ENCODE data around the gene AZIN2. TPM values are rescaled to one million over a fixed set of nuclear protein-coding genes. Genes with fewer than 3 reads are reported as not detected.

Gene AZIN2
- total and polyA plus RNA-seq, 10 donors: 1.4 to 8.3 (median 3.0) TPM

- DNase-seq: no peak
- H3K4me1 ChIP-seq: peaks cover 0 to 7% (median 0%) of the 10 kb centered on the region in 6 donors
- 67 to 94% (median 81%) methylated on average over 4 of the region's 4 CpGs for WGBS, 5 donors
- no peak overlapping the region for H3K27ac ChIP-seq
- H3K36me3 ChIP-seq: peaks cover 0 to 46% (median 16%) of the 10 kb centered on the region in 6 donors
- H3K9me3 ChIP-seq: no peaks in the 10 kb centered on the region
- H3K27me3 ChIP-seq (replicated peaks in 1 of 7): no peaks in the 10 kb centered on the region
- no peak overlapping the region for H3K4me3 ChIP-seq
- intact Hi-C loops (cut with DNase I; ENCODE audit: low total_unique reads): no loop called here
- TF ChIP-seq, protein P1, sequence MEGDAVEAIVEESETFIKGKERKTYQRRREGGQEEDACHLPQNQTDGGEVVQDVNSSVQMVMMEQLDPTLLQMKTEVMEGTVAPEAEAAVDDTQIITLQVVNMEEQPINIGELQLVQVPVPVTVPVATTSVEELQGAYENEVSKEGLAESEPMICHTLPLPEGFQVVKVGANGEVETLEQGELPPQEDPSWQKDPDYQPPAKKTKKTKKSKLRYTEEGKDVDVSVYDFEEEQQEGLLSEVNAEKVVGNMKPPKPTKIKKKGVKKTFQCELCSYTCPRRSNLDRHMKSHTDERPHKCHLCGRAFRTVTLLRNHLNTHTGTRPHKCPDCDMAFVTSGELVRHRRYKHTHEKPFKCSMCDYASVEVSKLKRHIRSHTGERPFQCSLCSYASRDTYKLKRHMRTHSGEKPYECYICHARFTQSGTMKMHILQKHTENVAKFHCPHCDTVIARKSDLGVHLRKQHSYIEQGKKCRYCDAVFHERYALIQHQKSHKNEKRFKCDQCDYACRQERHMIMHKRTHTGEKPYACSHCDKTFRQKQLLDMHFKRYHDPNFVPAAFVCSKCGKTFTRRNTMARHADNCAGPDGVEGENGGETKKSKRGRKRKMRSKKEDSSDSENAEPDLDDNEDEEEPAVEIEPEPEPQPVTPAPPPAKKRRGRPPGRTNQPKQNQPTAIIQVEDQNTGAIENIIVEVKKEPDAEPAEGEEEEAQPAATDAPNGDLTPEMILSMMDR (IDR thresholded peaks at IDR 0.05 in 8 of 11, conservative IDR thresholded peaks at IDR 0.05 in 3 of 11): no peak
- TF ChIP-seq POLR2AphosphoS5 (IDR thresholded peaks at IDR 0.05): no peak
- TF ChIP-seq POLR2A (IDR thresholded peaks at IDR 0.05): no peak
These were observed 62.2 kb downstream of the AZIN2 start for GRCh38 chr1:33143176-33143575.

DNA sequence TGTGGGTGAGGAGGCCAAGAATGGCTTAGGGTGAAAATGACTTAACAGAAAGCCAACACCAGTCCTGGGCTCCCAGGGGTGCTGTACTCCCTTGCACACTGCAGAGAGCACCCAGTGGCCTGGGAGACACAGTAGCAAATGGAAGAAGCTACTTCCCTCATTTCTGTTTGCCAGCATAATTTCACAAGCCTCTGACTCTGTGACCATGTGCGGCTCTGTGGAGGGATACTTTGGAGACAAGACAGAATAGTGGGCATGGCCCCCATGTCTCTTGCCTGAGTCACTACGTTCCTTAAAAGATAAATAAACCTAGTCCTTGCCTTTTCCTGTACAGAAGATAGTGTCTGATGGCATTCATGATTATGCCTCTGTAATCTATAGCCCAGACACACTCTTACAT, 62.7 kb downstream of the AZIN2 start:
- intact Hi-C loops (cut with DNase I; ENCODE audit: low total_unique reads): no loop called here
- H3K4me1 ChIP-seq: peaks cover 0 to 7% (median 0%) of the 10 kb centered on the region in 6 donors
- 77 to 94% (median 87%) methylated on average over 2 of the region's 2 CpGs for WGBS, 5 donors
- H3K4me3 ChIP-seq: no peak overlapping the region
- no peak for DNase-seq
- no peaks in the 10 kb centered on the region for H3K27me3 ChIP-seq (replicated peaks in 1 of 7)
- H3K36me3 ChIP-seq: peaks cover 0 to 46% (median 16%) of the 10 kb centered on the region in 6 donors
- H3K27ac ChIP-seq: no peak overlapping the region
- no peaks in the 10 kb centered on the region for H3K9me3 ChIP-seq
- TF ChIP-seq POLR2AphosphoS5 (IDR thresholded peaks at IDR 0.05) (no peak), POLR2A (IDR thresholded peaks at IDR 0.05) (no peak)
- TF ChIP-seq, protein P1 (IDR thresholded peaks at IDR 0.05 in 8 of 11, conservative IDR thresholded peaks at IDR 0.05 in 3 of 11): no peak

- TF ChIP-seq POLR2AphosphoS5 (IDR thresholded peaks at IDR 0.05) (no peak), POLR2A (IDR thresholded peaks at IDR 0.05) (no peak)
- TF ChIP-seq, protein P1 (IDR thresholded peaks at IDR 0.05 in 8 of 11, conservative IDR thresholded peaks at IDR 0.05 in 3 of 11): no peak
- 60 to 95% (median 67%) methylated on average over 3 of the region's 3 CpGs for WGBS, 5 donors
- DNase-seq: no peak
- Histone ChIP-seq H3K27ac (no peak overlapping the region), H3K4me3 (no peak overlapping the region), H3K27me3 (replicated peaks in 1 of 7) (no peaks in the 10 kb centered on the region), H3K4me1 (peaks cover 0 to 7% (median 0%) of the 10 kb centered on the region in 6 donors), H3K9me3 (no peaks in the 10 kb centered on the region), H3K36me3 (peaks cover 0 to 68% (median 16%) of the 10 kb centered on the region in 6 donors)
- intact Hi-C loops (cut with DNase I; ENCODE audit: low total_unique reads): no loop called here
These were observed 65.0 kb downstream of the AZIN2 start for GRCh38 chr1:33146003-33146402.

DNA sequence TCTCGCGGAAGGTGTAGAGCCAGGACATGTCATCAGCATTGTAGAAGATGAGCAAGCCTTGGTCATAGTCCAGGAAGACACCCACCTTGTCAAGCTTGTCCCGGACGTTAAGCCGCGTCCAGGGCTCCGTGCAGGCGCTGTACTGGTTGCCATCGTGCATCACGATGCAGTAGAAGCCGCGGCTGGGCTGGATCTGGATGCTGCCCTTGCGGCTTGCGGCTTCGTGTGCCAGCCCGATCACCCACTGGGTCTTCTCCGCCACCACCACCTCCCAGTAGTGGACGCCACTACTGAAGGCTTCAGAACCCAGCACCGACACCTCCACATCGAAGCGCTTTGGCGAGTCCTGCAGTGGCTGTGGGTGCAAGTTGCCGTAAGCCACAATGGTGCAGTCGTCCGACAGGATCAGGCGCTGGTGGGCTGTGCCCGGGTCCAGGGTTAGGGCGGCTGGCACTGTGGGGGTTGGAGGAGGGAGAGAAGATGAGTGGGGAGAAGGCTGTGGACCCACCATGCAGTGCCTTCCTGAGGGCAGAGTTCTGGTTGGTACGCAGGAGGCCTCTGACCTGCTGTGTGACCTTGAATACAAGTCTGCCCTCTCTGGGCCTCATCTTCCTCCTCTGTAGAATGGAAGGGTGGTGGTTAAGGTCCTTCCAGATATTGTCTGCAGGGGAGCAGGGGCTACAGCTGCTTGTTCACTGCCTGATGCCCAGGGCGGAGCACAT, 66.5 kb downstream of the AZIN2 start:
- no peak for TF ChIP-seq POLR2A (IDR thresholded peaks at IDR 0.05)
- TF ChIP-seq POLR2AphosphoS5 (IDR thresholded peaks at IDR 0.05): peak in 1 of 3 donors; percentile 25
- no peaks in the 10 kb centered on the region for H3K9me3 ChIP-seq
- 96 to 98% (median 97%) methylated on average over 21 to 30 of the region's 30 CpGs for WGBS, 5 donors
- intact Hi-C loops (cut with DNase I; ENCODE audit: low total_unique reads): no loop called here
- no peak overlapping the region for H3K4me3 ChIP-seq
- H3K36me3 ChIP-seq: peaks cover 0 to 79% (median 16%) of the 10 kb centered on the region in 6 donors
- no peak for DNase-seq
- H3K27me3 ChIP-seq (replicated peaks in 1 of 7): no peaks in the 10 kb centered on the region
- H3K4me1 ChIP-seq: no peaks in the 10 kb centered on the region
- no peak overlapping the region for H3K27ac ChIP-seq

Data from spleen (tissue), 11 donors.